ENCODE data around the gene HSPG2. TPM values are rescaled to one million over a fixed set of nuclear protein-coding genes. Genes with fewer than 3 reads are reported as not detected.

The HSPG2 gene
- total and polyA plus RNA-seq, 2 of the 8 experiments (the other 6 are each of a cell fraction or from before 2014, with no cell fraction given): 17.8 to 111 TPM

GRCh38 chr1:21891621-21892479 is 45.3 kb downstream of the HSPG2 start:
- H2AK5ac ChIP-seq (ENCODE audit: low read depth, low read length): no peak overlapping the region
- TF ChIP-seq GABPA (IDR thresholded peaks at IDR 0.05; ENCODE audit: borderline replicate concordance, insufficient read depth, low read length) (no peak), JUN (IDR thresholded peaks at IDR 0.05; ENCODE audit: low read depth, low read length) (no peak), EP300 (IDR thresholded peaks at IDR 0.05; ENCODE audit: borderline replicate concordance in 1 of 2, low read depth in 2 of 2, low read length in 2 of 2) (no peak), CEBPB (IDR thresholded peaks at IDR 0.05; ENCODE audit: low read depth, low read length) (no peak), GTF2F1 (IDR thresholded peaks at IDR 0.05; ENCODE audit: borderline replicate concordance, low read depth, low read length) (no peak), RBBP5 (IDR thresholded peaks at IDR 0.05; ENCODE audit: borderline replicate concordance, low read depth, low read length) (no peak), RNF2 (IDR thresholded peaks at IDR 0.05; ENCODE audit: borderline replicate concordance, low read depth, low read length, missing control alignments, poor library complexity, severe bottlenecking) (no peak), SIRT6 (IDR thresholded peaks at IDR 0.05; ENCODE audit: low read length) (no peak), CREB1 (IDR thresholded peaks at IDR 0.05) (no peak), FOSL1 (IDR thresholded peaks at IDR 0.05; ENCODE audit: insufficient read depth, low read depth, low read length) (no peak)
- no peak overlapping the region for H2BK5ac ChIP-seq (ENCODE audit: low read depth, low read length)
- no peak overlapping the region for H4K8ac ChIP-seq (ENCODE audit: extremely low read depth, insufficient read depth, low read length)
- H4K20me1 ChIP-seq (replicated peaks in 1 of 2; ENCODE audit: control insufficient read depth in 1 of 2, insufficient read depth in 2 of 2, low read length in 2 of 2): peaks cover 6% of the 10 kb centered on the region in 2 experiments
- no peak overlapping the region for H3K4me2 ChIP-seq (ENCODE audit: insufficient read depth in 1 of 2, low read depth in 2 of 2, low read length in 2 of 2)
- no peak overlapping the region for H3K4me3 ChIP-seq (ENCODE audit: extremely low read depth in 1 of 4, insufficient read depth in 2 of 4, low read depth in 3 of 4, low read length in 4 of 4)
- no peak overlapping the region for H3K14ac ChIP-seq (ENCODE audit: insufficient read length)
- no peak overlapping the region for H3K27ac ChIP-seq (ENCODE audit: low read depth, low read length)
- H3K56ac ChIP-seq (replicated peaks; ENCODE audit: insufficient read length, low read depth, low read length): no peak overlapping the region
- no peak overlapping the region for H2BK12ac ChIP-seq (ENCODE audit: low read depth, low read length)
- ChIA-PET POLR2A (ENCODE audit: partially characterized antibody) (interaction anchor here (0.9 to 1.2 kb wide), 2 partner anchors 17 to 25 kb away, joined by 3 to 4 read pairs; no protein-coding TSS in a partner anchor), CTCF (ENCODE audit: partially characterized antibody) (interaction anchor here (0.6 kb wide), 1 partner anchor 1521 kb away, joined by 3 read pairs; no protein-coding TSS in a partner anchor)
- DNase-seq (ENCODE audit: low read depth in 1 of 2, low spot score in 2 of 2) (no peak), FAIRE-seq (no peak)
- 94% methylated on average over 12 of the region's 20 CpGs; no CpG with 5 or more reads in 1 of the 2 experiments for WGBS, 2 experiments (ENCODE audit: extremely low coverage in 1 of 2, insufficient coverage in 1 of 2, insufficient read length in 1 of 2, insufficient replicate concordance in 2 of 2, low coverage in 1 of 2, low lambda C conversion rate in 2 of 2, missing lambda C conversion rate in 1 of 2)
- peaks cover 0 to 4% (median 1%) of the 10 kb centered on the region in 4 experiments; a peak in 1 of 7 replicates for H3K4me1 ChIP-seq (replicated peaks in 1 of 4; ENCODE audit: control insufficient read depth in 3 of 4, insufficient read depth in 4 of 4, low read length in 3 of 4)
- no peak overlapping the region for H2BK15ac ChIP-seq (ENCODE audit: low read length)
- H2BK20ac ChIP-seq (ENCODE audit: low read length): no peak overlapping the region
- H2BK120ac ChIP-seq (replicated peaks; ENCODE audit: low read depth, low read length): no peak overlapping the region
- H3K9me3 ChIP-seq (ENCODE audit: insufficient read depth in 2 of 2, low read depth in 1 of 2, low read length in 1 of 2): no peaks in the 10 kb centered on the region
- no peaks in the 10 kb centered on the region for H3K79me2 ChIP-seq (ENCODE audit: control insufficient read depth in 1 of 2, insufficient read depth in 2 of 2, low read length in 2 of 2)
- H3K23me2 ChIP-seq (ENCODE audit: low read depth, low read length): no peaks in the 10 kb centered on the region
- H3K4ac ChIP-seq (replicated peaks; ENCODE audit: insufficient read length, low read depth, low read length): no peak overlapping the region
- H4K5ac ChIP-seq (ENCODE audit: insufficient read length, low read depth, low read length): no peak overlapping the region
- H3K27me3 ChIP-seq (replicated peaks in 1 of 4; ENCODE audit: control insufficient read depth in 3 of 4, extremely low read depth in 1 of 4, insufficient read depth in 3 of 4, low read length in 3 of 4): no peaks in the 10 kb centered on the region
- no peak overlapping the region for H3K18ac ChIP-seq (ENCODE audit: extremely low read depth, low read length)
- H2AFZ ChIP-seq (ENCODE audit: low read length): no peak overlapping the region
- no peak overlapping the region for H4K91ac ChIP-seq (replicated peaks; ENCODE audit: insufficient read length, low read length)
- H3K9ac ChIP-seq (replicated peaks in 1 of 4; ENCODE audit: extremely low read depth in 1 of 4, low read depth in 3 of 4, low read length in 3 of 4): no peak overlapping the region
- H3K36me3 ChIP-seq (ENCODE audit: control insufficient read depth in 2 of 4, insufficient read depth in 4 of 4, low read length in 3 of 4): peaks cover 8 to 35% (median 16%) of the 10 kb centered on the region in 4 experiments
- no peaks in the 10 kb centered on the region for H3K79me1 ChIP-seq (ENCODE audit: low read depth, low read length)
- H3K23ac ChIP-seq (ENCODE audit: insufficient read length): no peak overlapping the region
